GM18498 (cell line): ENCODE measurements around the gene ZNF682.
"Not testable (repeated sequence)": the region's sequence is repeated elsewhere in the genome, so short reads cannot be mapped to it uniquely, and the experiment has no call there.

Source experiments
- ATAC-seq: cut with Tn5 transposase; IDR thresholded peaks from one replicate; pipeline ENCODE4 v1.9.1; 2021; ENCODE audit warnings: mild to moderate bottlenecking, moderate library complexity; ENCODE audit not compliant: unreplicated experiment

Gene ZNF682

DNA sequence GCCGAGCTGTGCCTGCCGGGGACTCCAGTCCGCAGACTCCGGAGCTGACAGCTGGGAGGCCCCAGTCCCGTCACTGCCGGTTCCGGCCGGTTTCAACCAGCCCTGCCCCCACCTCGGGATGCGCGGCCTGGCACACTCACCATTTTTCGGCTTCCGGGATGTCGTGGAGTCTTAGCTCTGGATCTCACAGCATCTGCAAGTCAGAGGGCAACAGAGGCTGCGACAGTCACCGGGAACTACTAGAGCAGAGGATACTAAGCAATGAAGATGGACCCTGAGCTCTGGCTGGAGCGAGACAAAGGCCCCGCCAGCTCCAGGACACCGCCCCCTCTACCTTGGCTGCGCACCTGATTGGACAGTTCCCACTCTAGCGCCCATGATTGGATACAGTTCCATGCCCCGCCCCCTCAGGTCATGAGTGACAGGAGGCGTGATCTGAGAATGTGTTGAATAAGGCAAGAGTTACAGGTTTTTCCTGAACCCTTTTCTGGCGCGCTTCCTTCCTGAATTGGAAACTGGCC lies at the start of gene ZNF682:
TSS of gene ZNF682 (minus strand) at position 303 of the 521 bp plus-strand sequence. CDS start at position 143, 160 bp downstream.
- peak; percentile 99 for ATAC-seq

DNA sequence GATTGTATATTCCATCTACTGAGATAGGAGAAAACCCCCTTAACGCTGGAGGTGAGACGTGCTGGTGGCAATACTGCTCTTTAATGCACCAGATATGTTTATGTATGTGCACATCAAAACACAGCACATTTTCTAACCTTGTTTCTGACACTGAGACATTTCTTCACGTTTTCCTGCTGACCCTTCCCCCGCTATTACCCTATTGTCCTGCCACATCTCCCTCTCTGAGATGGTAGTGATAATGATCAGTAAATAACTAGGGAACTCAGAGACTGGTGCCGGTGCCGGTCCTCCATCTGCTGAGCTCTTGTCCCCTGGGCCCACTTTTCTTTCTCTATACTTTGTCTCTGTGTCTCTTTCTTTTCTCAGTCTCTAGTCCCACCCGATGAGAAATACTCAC lies 43.6 kb upstream of the ZNF682 start:
- ATAC-seq = not testable (repeated sequence)

DNA sequence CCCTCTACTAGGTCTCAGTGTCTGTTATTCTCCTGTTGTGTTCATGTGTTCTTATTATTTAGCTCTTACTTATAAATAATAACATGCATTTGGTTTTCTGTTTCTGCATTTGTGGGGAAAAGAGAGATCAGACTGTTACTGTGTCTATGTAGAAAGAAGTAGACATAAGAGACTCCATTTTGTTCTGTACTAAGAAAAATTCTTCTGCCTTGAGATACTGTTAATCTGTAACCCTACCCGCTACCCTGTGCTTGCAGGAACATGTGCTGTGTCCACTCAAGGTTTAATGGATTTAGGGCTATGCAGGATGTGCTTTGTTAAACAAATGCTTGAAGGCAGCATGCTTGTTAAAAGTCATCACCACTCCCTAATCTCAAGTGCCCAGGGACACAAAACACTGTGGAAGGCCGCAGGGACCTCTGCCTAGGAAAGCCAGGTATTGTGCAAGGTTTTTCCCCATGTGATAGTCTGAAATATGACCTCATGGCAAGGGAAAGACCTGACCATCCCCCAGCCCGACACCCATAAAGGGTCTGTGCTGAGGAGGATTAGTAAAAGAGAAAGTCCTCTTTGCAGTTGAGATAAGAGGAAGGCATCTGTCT lies 43.0 kb upstream of the ZNF682 start:
- ATAC-seq = not testable (repeated sequence)

DNA sequence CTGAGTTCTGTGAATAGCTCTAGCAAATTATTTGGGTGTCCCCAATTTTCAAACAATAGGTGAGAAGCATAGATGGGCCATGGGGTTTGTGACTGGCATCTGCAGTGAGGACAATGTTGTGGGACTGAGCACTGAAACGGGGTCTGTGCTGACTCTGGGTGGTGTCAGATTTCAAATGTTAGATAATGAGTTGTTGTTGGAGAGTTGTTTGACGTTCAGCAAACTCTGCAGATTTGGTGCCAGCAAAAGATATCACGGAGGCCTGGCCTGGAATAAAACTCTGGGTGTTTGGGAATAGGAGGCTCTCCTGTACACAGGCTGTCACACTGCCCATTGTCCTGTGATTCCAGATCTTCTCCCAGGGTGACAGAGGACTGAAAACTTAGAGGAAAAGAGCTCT lies 41.4 kb upstream of the ZNF682 start:
- ATAC-seq = no peak

DNA sequence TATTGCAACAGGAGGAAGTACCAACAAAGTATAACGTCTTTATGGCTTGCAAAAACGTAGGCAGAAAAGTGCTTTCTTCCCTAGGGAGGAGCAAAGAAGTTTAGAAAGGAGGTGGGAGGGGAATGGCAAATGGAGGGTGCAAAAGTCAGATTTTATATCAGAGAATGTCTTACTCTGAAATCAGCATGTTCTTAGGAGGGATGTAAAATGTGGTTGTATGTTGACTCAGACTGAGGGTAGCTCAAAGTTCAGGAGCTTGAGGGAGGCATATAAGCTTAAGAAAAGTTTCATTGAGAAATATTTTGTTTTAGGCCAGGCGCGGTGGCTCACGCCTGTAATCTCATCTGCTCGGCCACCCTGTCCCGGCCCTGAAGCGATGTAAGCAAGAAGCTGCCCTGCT lies 40.2 kb upstream of the ZNF682 start:
- ATAC-seq = no peak

DNA sequence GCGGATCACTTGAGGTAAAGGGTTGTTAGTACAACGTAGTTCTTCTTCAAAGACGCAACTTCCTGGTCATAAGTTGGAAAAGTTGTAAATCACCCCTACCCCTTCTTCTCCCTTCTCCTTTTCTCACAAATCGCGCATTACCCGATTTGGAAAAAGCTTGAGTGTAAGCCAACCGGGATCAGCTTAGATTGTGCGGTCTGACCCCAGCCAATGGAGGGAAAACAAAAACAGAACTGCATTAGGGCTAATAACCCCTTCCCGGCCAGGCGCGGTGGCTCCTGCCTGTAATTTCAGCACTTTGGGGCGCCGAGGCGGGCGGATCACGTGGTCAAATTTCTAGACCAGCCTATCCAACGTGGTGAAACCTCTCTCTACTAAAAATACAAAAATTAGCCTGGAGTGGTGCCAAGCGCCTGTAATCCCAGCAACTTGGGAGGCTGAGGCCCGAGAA lies 39.3 kb upstream of the ZNF682 start:
- no peak for ATAC-seq

DNA sequence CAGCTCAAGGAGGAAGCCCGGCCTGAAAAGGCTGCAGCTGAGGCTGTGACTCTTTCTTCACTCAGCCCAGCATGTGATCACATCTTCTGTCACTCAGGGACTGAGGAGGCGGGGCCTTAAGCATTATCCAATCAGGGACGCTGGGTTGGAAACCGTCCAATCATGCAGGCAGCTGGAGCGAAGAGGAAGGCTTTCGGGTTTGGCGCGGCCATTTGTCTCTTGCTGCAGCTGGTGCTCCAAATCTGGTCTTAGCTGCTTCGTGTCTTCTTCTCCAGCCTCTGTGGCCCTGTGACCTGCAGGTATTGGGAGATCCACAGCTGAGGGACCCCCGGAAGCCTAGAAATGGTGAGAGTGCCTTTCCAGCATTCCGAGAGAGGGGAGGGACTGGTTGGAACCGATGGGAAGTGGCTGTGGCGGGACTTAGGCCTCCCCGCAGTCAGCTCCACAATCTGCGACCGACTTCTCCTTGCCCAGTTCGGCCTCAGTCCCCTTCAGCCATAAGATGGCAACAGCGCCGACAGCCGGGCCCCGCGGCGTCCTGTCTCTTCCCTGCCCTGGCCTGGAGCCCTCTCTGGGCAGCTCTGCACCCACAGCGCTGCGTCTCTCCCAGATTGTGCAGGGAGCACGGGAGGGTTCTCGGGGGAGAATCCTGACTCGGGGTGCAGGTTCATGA lies 38.6 kb upstream of the ZNF682 start, which contains the start of gene ZNF90:
TSS of gene ZNF90 (plus strand) at position 210 of the 673 bp plus-strand sequence. CDS start at position 343, 133 bp downstream.
- peak; percentile 92 for ATAC-seq

DNA sequence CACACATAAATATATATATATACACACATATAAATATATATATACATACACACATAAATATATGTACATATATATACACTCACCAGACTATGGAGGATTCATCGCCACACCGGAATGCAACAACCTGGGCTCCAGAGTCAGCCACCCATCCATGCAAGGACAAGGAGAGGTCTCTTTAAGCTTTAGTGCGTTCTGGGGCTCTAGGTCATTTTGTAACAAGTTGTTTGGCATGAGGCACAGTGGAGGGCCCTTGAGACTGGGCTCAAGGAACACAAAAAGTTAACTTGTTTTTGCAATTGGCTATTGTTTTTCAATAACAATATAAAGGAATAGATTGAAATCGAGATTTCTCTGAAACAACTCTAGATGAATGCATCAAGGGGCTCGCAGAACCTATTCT lies 33.6 kb upstream of the ZNF682 start:
- no peak for ATAC-seq

DNA sequence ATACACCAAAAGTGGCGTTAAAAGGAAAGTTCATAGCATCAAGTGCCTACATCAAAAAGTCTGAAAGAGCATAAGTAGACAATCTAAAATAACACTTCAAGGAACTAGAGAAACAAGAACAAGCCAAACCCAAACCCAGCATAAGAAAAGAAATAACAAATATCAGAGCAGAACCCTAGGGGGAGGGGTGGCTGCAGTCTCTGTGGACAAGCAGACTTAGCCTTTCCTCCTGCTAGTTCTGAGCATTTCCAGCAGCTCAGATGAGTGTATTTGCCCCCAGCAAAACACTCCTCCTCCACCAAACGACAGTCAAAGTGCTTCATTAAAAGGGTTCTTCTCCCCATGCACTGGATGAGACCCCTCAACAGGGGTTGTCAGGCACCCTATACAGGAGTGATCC lies 31.4 kb upstream of the ZNF682 start:
- ATAC-seq = no peak

DNA sequence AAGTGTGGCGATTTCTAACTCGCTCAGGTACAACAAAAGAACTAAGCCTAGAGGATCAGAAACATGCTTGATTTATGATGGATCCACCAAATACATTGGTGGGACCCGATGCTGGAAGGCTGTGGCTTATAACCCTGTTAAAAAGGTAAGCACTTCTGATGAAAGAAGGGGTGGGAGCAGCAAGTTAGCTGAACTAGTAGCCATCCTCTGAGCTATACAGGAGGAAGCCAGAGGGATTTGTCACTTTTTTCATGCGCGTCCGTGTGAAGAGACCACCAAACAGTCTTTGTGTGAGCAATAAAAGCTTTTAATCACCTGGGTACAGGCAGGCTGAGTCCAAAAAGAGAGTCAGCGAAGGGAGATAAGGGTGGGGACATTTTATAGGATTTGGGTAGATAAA lies 29.3 kb upstream of the ZNF682 start:
- not testable (repeated sequence) for ATAC-seq

DNA sequence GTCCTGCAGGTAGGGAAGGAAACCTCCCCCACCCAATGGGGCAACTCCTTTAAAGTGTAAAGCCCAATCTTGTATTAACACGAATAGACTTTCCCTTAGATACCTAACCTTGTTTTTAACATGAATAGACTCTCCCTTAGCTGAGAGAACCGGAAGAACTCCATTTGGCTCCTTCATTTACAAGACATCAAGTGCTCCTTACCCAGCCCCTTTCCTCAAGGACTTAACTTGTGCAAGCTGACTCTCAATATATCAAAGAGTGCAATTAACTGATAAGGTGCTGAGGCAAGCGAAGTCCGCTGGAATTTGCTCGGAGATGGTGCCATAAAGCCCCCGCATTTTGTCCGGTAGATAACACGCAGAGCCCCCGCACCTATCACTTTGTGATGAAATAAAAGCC lies 28.6 kb upstream of the ZNF682 start:
- ATAC-seq = no peak

DNA sequence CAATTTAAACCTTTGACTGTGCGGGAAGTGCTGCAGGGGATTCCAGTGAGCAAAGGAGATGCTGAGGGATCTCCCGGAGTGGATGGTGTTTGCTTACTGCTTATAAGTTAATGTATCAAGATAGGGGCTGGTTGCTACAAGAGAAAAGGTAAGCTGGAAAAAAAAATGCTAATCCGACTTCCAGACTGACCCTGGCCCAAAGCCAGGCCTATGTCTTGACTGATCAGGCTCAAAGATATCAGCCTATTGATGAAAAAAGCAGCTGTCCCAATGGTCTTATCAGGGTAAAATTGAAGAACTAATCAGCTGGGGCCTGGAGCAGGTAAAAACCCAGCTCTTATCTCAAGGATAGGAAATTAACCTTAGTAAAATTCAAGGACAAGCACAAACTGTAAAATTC lies 27.6 kb upstream of the ZNF682 start:
- ATAC-seq = no peak

DNA sequence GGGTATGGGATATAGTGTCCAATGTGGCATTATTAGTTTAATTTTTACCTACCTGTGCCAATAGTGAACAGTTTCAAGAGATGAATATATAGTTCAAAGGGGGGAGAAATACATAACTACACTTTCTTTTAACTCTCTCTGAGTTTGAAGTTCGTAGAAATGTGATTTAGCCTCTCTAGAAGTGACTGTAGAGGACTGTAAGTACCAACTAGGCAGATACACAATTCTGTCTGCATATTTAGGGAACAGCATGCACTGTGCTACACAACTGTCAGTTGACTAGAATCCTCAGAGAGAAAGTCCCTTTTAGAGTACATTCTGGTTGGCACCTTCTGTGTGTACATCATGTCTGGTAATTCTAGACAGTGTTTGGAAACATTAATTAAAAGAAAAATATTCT lies 21.0 kb upstream of the ZNF682 start:
- ATAC-seq = no peak

DNA sequence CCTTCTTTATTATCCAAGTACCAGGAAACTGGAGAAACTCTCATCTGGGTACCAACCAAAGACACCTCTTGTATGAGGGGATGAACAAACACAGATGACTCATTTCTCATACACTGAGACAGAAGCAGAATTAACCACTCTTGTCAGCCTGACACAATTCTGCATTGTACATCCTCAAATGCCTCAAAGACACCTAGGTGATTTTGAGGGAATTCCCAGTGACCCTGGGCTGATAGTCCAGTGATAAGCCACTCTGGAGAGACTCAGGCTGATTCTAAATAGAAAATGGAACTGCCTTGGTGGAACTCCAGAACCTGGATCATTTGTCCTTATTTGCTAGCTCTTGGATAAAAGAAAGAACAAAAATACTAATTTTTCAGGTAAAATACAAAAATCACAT lies 19.4 kb upstream of the ZNF682 start:
- not testable (repeated sequence) for ATAC-seq

DNA sequence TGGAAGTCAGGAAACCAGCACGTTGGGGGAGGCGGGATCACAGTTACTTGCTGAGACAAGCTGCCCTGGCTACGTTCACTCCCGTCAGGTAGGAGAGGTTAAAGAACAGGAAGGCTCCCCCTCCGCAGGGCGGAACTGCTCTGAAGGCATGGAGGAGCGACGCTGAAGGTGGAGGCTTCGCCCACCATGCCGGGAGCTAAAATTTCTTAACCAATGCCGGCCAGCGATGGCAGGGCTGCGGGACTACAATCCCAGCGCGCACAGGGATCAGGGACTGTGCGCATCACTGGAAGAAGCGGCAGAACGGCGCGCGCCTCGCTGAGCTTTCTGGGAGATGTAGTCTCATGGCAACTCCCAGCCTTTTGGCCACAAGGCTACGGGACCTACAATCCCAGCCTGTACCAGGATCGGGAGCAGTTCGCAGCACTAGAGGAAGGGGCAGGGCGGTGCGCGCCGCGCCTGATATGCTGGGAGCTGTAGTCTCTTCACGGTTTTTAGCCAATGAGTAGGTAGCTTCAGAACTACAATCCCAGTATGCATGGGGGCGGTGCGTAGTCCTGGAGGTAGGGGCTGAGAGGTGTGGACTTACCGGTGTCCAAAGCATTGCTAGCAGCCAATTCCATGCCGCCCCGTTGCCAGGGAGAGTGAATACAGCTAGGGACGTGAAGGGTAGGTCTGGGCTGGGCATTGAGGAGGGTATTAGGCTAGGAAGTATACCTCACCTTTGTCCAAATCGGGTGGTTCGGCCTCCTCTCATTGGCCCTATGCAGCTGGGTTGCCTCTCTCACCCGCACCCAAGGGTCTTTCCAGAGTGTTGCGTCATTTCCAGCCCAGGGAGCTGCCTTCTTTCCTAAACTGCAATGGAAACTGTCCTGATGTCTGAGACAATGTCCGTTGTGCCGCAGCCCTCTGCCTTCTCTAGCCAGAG lies 12.8 kb upstream of the ZNF682 start:
- ATAC-seq = peak; percentile 95

DNA sequence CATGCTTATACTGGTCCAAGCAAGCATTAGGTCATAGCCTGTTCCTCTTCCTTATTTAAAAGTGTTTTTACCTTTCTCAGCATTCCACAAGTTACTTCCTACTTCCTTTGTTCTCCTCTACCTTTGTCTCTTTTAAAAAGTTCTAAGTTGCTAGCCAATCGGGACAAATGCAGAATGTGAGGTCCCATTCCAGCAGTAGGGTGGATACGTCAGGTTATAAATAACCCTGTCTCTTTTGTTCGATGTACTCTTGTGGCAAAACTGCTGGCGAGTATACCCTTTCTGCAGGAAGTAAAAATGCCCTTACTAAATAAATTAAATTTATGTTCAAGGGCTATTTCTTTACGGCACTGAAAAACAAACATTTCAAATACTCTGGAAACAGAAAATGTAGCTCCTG lies 6.4 kb upstream of the ZNF682 start:
- not testable (repeated sequence) for ATAC-seq

DNA sequence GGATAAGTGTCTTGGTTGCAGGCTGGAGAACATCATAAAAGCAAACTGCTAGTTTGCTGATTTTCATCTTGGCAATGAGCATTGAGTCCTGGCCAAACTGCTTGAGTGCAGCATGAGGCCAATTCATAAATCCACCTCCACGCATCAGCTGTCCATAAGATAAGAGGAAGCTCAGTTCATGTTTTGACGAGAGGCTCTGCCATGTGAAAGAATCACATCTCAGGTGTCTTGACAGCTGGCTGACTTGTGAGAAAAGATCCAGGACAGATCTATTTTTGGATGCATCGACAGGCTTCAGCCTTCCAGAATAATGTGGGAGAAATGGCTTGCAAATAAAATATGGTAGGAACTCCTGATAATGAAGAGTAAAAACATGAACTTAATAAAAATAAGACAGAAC lies 5.4 kb upstream of the ZNF682 start:
- ATAC-seq = no peak

DNA sequence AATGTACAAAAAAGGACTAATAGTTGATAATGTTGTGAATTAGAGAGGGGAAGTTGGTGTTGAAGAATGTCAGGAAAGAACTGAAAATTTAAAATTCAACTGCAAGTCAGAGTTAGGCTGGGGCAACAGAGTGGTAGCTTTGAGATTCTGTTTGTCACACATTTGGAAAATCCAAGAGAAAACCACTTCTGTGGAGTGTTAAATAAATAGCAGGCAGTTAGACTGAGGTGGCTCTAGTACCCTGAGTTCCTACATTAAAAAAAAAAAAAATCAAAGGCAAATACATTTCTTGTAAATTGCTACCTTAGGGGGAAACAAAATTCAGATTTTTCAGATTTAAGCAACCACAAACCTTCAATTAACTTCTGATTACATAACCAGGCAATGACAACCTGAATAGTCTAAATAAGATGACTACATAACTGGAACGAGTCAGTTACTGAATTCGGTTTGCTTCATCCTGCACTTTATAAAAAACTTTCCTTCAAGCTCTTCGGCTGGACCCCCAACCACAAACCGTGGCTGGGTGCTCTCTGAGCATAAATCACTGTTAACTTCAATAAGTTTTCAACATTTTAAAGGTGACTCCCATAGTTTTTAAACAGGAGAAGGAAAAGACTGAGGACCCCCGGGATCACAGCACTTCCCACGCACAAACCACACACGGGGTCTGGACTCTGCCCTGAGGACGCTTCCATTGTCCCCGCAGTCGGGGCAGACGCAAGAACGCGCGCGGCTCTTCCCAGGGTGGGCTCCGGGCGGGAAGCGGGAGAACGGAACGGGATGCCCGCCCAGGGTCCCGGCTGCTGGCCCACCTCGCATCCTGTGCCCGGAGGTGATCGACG lies 725 bp downstream of the ZNF682 start:
- ATAC-seq = no peak

DNA sequence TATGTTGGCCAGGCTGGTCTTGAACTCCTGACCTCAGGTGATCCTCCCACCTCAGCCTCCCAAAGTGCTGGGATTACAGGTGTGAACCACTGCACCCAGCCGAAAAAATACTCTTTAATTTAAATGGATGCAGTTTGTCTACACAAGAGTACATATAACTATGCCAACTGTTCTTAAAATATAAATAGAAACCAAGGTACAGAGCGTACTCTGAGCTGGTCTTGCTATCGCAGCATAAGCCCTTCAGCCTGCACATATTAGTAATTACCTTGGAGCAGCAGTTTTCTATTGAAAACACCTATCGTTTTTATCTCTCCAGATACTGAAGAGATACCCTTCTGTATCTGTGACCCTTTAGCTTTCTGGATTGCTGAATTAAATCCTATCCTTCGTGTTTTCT lies 3.4 kb downstream of the ZNF682 start:
- ATAC-seq = no peak

DNA sequence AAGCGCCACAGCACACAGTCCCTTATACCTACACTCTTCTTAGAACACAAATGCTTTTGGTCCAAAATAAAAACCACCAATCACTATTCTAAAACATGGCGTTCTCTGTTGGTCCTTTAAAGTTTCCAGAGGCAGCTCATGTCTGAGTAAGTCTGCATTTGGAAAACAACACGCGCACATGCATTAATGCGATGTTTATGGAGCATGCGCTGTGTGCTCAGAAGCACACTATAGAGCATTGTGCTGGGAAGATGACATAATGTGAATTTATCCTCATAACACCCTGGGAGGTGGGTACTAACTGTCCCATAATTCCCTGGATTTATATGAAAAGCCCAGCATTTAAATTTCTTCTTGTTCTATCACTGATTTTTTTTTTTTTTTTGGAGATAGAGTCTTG lies 10.7 kb downstream of the ZNF682 start:
- ATAC-seq = no peak
